Neural cell (in vitro differentiated cells): ENCODE results near the gene TACC3.

Experiments
- EZH2 ChIP-seq: fragments of 200-600, 300-800 bp; shearing (Covaris generic), sonication (generic); IDR thresholded peaks from 2 replicates; pipeline ENCODE4 v1.6.1; 2014; ENCODE audit warnings: antibody characterized with exemption, low read length, borderline replicate concordance, mild to moderate bottlenecking; ENCODE audit not compliant: insufficient read depth, poor library complexity, severe bottlenecking
- MXI1 ChIP-seq: fragments of 450-650 bp; conservative IDR thresholded peaks from 2 replicates; pipeline ENCODE4 v1.6.1; 2014; ENCODE audit warnings: antibody characterized with exemption, mild to moderate bottlenecking; ENCODE audit not compliant: poor library complexity, severe bottlenecking
- POLR2AphosphoS5 ChIP-seq: IDR thresholded peaks from 2 replicates; pipeline ENCODE4 v1.6.1; 2012
- RAD21 ChIP-seq: fragments of 450-650 bp; conservative IDR thresholded peaks from 2 replicates; pipeline ENCODE4 v1.6.1; 2014; ENCODE audit warnings: antibody characterized with exemption, mild to moderate bottlenecking, moderate library complexity
- SMC3 ChIP-seq: fragments of 450-650 bp; conservative IDR thresholded peaks from 2 replicates; pipeline ENCODE4 v1.6.1; 2014; ENCODE audit warnings: antibody characterized with exemption, mild to moderate bottlenecking, moderate library complexity; ENCODE audit not compliant: poor library complexity
- TAF1 ChIP-seq: IDR thresholded peaks from 2 replicates; pipeline ENCODE4 v1.6.1; 2012; ENCODE audit warnings: low read depth
- TF ChIP-seq, protein P1 (sequence below): fragments of 450-650 bp; IDR thresholded peaks from 2 replicates; pipeline ENCODE4 v1.5.1; 2014; ENCODE audit warnings: antibody characterized with exemption, mild to moderate bottlenecking, moderate library complexity; ENCODE audit not compliant: poor library complexity, severe bottlenecking

- TF ChIP-seq, protein P1, sequence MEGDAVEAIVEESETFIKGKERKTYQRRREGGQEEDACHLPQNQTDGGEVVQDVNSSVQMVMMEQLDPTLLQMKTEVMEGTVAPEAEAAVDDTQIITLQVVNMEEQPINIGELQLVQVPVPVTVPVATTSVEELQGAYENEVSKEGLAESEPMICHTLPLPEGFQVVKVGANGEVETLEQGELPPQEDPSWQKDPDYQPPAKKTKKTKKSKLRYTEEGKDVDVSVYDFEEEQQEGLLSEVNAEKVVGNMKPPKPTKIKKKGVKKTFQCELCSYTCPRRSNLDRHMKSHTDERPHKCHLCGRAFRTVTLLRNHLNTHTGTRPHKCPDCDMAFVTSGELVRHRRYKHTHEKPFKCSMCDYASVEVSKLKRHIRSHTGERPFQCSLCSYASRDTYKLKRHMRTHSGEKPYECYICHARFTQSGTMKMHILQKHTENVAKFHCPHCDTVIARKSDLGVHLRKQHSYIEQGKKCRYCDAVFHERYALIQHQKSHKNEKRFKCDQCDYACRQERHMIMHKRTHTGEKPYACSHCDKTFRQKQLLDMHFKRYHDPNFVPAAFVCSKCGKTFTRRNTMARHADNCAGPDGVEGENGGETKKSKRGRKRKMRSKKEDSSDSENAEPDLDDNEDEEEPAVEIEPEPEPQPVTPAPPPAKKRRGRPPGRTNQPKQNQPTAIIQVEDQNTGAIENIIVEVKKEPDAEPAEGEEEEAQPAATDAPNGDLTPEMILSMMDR = no peak
- no peak for TF ChIP-seq RAD21
- TF ChIP-seq POLR2AphosphoS5 = no peak
- no peak for TF ChIP-seq SMC3
- no peak for TF ChIP-seq EZH2
- no peak for TF ChIP-seq TAF1
- TF ChIP-seq MXI1 = no peak
Measured at GRCh38 chr4:1756079-1756478, 34.8 kb downstream of the TACC3 start.
